HG02798 (cell line): ENCODE data around the gene INPP4B.

Source experiments
- ATAC-seq: cut with Tn5 transposase; IDR thresholded peaks from one replicate; pipeline ENCODE4 v1.9.1; 2021; ENCODE audit warnings: mild to moderate bottlenecking; ENCODE audit not compliant: unreplicated experiment, poor library complexity

Gene INPP4B

DNA sequence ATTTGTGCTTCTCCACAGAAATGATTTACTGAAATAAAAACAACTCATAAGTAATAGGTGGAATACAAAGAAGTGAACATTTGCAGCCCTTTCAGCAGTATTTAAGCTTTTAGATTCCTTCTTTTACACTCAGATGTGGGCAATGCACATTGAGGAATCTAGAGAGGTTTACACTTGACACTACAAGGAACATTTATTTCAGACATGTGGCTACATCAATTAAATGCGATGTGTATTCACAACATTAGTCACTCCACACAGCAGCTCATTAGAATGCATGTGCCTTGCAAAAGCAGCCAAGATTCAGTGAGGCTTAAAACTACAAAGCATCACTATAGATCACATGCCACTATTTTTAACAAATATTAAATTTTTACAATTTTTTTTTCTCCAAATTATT is 480.7 kb downstream of the INPP4B start:
- ATAC-seq, result no peak

DNA sequence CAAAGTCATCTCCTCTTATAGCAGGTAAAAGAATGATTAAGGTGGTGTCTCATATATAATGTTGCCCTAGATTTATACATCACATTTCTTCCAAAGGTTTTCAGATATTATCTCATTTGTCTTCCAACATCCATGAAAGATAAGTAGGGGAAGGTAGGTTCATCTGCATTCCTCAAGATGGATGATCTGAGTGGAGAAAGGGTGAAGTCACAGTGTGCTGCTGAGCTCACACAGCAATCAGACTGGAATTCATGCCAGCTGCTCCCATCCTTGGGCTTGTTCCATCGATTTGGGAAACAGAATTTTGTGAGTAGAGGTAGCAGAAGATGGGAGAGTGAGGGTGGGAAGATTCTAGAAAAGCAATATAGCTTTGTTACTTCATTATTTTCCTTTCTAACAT is 482.4 kb downstream of the INPP4B start:
- no peak for ATAC-seq

DNA sequence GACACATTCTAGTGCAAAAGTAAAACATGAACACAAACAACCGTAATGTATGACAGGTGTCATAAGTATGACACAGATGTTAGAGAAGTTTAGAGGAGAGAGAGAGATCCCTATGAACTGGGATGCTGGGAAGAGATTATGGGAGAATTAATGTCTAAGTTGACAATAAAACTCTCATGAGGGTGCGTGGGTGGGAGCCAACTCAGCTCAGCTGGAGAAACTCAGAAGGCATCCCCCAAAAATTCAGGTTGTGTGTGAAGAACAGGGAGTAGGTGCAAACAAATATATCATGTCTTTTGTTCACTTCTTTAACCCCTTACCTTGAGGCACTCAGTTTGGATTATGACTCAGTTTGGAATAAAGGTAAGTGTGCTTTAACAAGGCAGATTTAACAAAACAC is 484.1 kb downstream of the INPP4B start:
- no peak for ATAC-seq

DNA sequence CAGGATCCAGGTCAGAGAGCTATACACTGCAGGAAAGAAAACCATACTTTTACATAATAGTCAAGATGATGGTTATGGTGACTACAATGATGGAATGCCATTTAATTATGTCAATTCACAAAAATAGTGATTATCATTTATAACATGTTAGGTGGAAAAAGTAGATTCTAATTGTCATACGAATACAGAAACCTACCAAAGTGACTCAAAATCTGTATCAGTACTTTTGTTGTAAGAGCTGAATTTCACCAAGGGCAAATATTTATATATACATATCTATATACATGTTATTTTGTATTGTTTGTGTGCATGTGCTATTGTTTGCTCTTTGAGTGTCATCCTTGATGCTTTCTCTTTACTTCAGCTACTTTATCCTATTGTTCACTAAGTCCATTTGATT is 485.4 kb downstream of the INPP4B start:
- ATAC-seq, result no peak

DNA sequence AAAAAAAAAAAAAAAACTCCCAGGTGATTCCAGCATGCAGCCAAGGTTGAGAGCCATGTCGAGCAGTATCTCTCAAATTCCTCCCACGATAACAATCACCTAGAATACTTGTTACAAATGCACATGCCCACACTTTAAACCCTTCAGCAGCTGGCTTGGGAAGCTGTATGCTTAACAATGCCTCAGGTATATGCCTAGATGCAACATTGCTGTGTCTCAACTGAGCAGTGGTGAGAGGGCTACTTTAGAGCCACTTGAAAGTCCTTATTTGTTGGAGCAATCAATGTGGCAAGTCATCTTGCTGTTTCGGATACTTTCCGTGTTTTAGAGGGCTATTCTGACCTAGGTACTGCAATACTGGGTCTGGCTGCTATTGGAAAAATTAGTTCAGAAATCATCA is 487.4 kb downstream of the INPP4B start:
- no peak for ATAC-seq

DNA sequence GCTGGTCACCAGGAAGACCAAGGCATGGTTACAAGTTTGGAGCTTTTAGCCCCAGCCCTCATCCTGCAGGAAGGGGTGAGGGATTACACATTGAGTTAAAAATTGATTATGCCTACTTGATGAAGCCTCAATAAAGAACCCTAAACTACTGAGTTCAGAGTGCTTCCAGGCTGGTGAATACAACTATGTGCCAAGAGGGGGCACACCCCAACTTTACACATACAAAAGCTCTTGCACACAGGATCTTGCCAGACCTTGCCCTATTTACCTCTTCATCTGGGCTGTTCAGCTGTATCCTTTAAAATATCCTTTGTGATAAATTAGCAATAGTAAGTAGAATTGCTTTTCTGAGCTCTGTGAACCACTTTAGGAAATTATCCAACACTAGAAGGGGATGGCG is 489.3 kb downstream of the INPP4B start:
- no peak for ATAC-seq

DNA sequence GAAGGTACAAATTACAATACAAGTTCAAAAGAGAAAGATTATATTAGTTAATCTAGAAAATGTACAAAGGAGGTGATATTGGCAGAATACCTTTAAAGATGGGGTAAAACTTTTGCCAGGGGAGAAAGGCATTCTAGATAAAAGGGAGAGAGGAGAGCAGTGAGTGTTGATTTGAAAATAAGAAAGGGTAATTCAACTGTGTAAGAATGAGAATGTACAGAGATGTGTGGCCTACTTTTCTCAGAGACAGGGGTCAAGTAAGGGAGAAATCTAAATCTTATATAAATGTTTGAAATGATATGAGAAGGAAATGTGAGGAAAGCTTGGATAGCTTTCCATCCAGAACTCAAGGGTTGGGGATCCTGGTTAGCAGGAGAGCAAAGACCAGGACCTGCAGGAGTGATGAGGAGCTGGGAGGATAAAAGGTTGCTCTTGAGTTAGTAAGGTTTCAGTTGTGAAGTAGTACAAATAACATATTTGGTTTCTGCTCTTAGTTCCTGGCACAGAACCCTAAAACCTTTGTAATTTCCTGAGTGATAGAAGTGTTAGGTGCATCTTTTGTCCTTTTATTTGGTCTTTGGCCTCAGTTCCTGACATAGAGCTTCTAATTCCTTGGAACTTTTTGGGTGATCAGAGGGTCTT is 489.9 kb downstream of the INPP4B start:
- no peak for ATAC-seq

DNA sequence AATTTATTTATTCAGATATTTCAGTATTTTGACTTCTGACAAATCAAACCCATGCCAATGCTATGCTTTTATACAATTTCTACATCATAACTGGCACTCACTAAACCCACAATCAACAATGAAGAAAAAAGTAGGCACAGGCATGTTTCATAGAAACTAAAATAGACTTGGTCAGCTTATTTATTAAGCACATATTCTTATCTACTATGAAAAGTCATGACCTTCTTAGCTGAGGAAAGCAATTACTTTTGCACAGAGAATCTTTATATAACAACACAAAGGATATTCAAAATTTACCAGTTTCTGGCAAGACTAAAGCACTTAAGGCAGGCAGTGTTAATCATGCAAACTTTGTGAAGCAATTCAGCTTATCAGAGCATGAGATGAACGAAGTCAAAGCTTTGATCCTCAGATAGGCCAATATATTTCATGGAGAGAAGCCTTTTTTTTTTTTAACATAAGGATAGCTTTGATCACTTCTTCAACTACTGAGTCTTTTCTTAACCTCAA is 490.6 kb downstream of the INPP4B start:
- ATAC-seq, result no peak

DNA sequence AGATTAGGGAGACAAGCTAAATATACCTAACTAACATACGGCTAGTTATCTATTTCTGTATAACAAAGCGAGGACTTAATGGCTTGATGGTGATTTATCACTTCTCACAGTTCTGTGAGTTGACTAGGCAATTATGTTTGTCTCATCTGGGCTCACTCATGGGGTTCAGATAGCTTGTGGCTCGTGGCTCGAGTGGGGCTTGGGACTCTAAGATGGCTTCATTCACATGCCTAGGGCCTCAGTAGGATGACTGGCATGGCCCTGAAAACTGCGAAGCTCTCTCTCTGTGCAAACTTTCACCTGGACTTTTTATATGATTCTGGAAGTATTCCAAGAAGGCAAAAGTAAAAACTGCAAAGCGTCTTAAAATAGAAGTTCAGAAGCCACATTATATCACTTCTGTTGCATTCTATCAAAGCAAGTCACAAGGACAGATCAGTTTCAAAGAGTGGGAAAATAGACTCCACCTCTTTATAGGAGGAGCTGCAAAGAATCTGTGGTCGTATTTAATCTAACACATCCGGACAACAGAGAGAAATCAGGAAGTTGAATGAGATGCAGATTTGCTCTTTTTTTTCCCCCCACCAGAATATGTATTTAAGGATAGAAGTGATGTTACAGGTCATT is 491.2 kb downstream of the INPP4B start:
- ATAC-seq, result no peak

DNA sequence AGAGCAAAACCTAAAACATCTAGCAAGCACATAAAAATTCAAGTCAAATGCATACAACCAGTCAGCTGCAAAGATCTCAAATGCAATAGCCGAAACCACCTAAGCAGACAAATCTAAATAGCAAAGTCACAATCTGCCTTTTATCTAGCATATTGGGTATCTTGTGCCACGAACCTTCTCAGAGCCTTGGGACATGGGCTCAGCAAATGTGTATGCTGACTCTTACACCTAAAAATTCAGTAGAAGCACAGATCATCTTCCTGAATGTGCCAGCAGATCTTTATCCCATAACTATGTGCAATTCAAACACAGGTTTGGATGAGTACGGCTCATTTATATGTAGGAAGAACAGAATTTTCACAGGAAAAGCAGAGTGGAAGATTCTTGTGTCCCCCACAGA is 492.1 kb downstream of the INPP4B start:
- ATAC-seq, result no peak

DNA sequence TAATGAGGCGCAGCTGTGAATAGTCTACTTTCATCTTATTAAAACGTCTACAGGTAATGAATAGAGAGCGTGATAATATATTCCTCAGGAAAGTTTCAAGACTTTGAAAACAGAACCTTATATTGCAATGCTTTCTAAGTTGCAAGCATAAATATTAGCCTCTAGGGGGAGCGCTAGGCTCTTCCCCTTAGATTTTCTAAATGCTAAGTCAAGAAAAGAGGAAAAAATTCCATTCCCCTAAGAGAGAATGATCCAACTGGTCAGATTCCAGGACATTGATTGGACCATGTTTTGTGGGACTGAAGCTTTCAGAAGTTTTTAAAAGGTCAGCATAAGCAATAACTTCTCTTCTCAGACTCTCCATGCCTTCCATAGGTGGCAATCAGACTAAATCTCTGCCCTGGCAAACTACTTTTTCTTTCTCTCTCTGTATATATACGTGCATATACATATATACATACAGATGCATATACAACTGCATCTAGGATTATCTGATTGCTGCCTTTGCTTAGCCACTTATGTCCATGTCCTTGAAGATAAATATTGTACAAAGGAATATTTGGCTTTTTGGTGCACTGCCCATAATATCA is 492.9 kb downstream of the INPP4B start:
- ATAC-seq, result peak; percentile 45

DNA sequence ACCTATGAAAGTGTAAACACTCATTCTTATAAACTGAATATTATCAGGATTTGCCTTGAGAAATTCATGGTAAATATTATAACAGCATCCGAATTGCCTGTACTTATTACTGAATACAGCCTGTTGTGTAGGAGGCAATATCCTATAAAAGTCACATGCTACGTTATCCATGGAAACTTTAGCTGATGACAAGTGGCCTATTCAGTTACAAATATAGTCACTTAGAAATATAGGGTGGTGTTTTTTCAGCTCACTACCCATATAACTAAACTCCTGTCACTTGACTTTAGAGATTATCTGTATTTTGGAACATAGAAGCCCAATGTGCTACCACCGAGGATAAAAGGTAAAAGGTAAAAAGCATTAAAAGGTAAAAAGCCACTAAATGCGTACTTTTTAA is 493.4 kb downstream of the INPP4B start:
- no peak for ATAC-seq

DNA sequence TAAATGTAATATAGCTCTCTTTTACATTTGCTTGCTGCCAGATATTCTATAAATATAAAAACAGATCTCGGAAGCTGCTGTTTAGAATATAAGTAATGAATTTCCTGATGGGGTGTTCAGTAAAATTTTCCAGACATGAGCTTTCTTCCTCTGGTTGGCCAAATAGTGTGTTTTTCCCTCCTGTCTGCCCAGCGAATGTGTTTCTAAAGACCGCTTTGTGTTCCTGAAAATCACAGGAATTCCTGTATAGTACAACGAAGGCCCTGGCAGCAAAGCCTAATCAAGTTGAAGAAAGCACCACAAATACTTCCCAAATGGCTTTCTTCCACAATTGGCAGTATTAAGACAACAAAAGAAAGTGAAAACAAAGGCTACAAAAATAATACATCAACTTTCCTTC is 494.1 kb downstream of the INPP4B start:
- no peak for ATAC-seq

DNA sequence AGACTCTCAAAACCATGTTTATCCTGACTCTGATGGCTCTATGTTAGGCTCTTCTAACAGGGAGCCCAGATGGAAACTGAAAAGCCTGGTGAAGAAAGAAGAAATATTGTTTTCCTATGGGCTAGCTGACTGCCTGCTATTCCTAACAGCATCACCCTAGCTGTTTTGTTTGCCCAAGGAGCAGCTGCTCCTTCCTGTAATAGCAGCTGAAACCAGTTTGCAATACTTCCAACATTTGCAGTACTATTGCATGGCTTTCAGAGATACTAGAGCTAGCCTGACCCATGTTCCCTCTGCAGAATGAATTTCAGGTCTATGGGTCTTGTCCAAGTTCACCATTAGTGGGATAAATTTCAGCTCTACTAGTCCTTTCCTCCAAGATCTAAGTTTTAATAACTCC is 495.2 kb downstream of the INPP4B start:
- ATAC-seq, result no peak

DNA sequence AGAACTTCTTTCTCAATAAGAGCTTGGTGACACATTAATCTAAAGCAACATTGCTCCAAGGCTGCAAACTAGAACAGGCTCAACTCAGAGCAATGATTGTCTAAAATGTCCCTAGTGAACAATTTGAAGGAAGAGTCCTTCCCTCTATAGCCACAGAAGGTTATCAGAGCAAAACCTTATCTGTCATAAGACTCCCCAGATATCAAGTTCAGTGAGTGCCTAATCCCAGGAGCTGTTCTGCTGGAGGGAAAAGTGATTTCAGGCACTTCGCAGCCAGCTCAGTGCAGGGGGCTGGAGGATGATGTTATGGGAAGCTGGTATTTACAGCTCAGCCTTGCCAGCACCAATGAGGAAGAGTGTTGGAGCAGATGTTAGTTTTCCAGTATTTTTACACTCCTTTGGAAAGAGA is 497.5 kb downstream of the INPP4B start:
- ATAC-seq, result no peak

DNA sequence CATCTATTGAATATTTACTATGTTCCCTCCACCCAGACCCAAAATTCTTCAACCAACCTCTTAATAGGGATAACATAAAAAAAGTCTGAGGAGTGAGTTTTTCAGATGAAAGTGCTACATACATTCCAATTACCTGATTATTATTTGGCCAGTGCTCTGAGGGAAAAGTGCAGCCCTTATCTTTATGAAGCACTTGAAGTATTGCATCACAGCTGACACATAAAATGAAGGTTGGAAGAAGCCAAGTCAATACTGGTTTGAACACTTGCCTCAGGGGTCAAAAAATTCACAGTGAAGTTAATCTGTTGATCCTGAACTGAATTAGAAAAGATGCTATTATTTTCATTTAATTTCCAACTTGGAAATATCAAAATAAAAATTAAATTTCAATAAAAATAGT is 498.9 kb downstream of the INPP4B start:
- no peak for ATAC-seq

DNA sequence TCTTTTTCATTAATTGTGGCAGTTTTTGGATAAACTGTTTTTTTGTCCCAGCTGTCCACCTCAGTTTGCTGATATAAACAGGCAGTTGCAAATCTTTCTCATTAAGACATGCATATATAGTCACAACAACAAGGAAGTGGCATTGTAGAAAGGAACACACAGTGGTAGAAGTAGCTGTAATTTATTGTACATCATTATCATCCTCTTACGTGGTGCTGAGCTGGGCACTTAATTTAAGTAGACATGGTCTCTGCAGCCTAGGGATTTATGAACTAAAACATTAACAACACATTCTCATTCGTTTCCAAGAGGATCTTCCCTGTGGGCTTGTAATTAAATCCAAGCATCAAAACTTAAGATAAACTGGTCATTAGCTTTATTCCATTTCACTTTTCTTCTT is 500.2 kb downstream of the INPP4B start:
- no peak for ATAC-seq

DNA sequence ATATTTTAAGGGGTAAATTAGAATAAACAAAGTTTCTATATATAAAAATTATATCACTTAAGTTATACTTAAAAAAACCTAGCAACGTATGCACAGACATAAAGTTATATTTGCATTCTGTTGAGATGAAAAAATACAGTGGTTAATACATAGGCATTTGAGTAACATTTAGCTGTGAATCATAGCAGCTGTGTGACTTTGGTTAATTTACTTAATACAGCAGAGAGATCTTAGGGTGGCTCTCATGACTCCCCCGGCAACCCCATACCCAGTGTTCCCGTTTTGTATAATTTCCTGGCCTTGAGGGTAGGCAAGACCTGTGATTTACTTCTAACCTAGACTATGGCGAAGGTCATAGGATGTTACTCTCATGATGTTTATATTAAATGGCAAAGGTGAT is 504.8 kb downstream of the INPP4B start:
- ATAC-seq, result no peak

DNA sequence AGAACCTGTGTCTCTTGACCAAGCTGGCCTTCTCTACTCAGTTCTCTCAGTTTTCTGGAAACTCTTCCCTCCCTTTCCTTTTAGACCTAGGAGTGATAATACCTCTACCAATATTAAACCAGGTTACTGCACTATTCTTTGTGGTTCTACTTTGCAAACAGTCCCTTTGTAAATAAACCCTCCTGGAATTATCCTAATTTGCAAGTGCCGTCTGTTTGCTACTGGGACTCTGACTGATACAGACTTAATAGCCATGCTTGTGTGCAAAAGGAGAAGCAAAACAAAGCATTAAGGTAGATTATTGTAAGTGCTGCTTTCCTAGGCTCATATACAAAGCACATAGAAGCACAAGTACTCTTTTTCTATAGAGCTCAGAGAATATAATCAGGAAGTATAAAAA is 507.0 kb downstream of the INPP4B start:
- no peak for ATAC-seq

DNA sequence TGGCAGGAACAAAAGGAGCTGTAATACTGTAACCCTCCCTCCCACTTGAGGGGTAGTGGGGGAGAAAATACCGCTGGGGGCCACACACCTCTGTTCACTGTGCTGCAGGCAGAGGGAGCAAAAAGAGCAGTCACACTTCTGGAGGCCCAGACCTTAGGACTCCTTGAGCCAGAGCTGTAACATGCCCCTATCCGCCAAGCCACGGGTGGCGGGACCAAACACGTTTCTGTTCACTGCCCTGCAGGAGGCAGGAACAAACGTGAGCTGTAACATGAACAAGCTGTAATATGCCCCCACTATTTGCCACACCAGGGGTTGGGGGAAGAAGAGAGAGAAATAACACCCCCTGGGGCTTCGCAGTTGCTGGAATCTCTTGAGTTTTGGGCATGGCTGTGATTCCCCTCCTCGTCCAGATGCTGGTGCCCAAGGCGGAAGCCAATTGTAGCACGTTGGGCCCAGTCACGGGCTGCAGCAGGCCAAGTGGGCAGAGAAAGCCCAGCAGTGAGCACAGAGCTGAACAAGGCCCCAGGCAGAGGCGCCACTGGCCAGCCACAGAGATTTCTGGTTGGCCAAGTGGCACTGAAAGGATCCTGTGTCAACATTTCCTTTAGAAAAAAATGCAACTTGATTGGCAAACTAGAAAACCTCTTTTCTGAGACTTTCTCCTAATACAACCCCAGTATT is 509.7 kb downstream of the INPP4B start:
- no peak for ATAC-seq

DNA sequence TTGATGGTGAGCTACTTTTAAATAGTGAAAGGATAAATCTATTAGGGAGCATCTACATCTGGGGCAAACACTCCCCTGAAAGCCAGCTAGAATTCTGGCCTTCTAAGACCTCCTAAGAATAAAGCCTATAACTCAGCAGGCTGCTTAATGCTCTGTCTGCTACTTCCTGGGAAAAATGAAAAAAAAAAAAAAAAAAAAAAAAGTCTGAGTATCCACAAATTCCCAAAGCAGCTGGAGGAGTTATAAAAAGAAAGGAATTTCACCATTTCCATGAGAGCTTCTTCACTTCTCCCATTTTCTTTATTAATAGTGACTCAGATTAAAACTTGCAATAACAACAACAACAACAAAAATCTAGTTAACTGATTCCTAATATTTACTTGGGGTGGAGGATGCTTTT is 511.2 kb downstream of the INPP4B start:
- no peak for ATAC-seq
